ENCODE data around the gene ZFC3H1. TPM values are rescaled to one million over a fixed set of nuclear protein-coding genes. Genes with fewer than 3 reads are reported as not detected.

Gene ZFC3H1
- total and polyA plus RNA-seq, 7 experiments from 2014 or later = 26.3 to 147 (median 122) TPM

- Mint-ChIP-seq H3K4me3 (peak overlapping the region in 2 of 10 donors; percentile 35 to 96), H3K27ac (peak overlapping the region in 7 of 9 donors; percentile 96 to 100 (median 99)), H3K27me3 (no peaks in the 10 kb centered on the region), H3K9me3 (peaks cover 0 to 4% (median 0%) of the 10 kb centered on the region in 11 donors), H3K36me3 (peaks cover 0 to 18% (median 8%) of the 10 kb centered on the region in 5 donors), H3K4me1 (peaks cover 28 to 59% (median 47%) of the 10 kb centered on the region in 7 donors)
- DNase-seq = no peak
- Histone ChIP-seq H3K27ac (ENCODE audit: low read depth, low read length) (peak overlapping the region; percentile 97), H3K4me3 (ENCODE audit: low read length) (no peak overlapping the region), H3K4me1 (ENCODE audit: control insufficient read depth in 2 of 2, insufficient read depth in 2 of 2, low read length in 2 of 2) (peaks cover 22 to 29% of the 10 kb centered on the region in 2 donors), H3K36me3 (ENCODE audit: control insufficient read depth in 2 of 3, insufficient read depth in 3 of 3, low read length in 3 of 3) (peaks cover 0 to 13% (median 0%) of the 10 kb centered on the region in 3 experiments), H3K9me3 (ENCODE audit: control insufficient read depth in 2 of 3, low read length in 3 of 3) (no peaks in the 10 kb centered on the region), H3K27me3 (ENCODE audit: control insufficient read depth in 2 of 2, insufficient read depth in 2 of 2, low read length in 2 of 2) (no peaks in the 10 kb centered on the region)
- ChIA-PET CTCF (interaction anchor here (0.5 kb wide), 1 partner anchor 18 kb away, joined by 3 read pairs; no protein-coding TSS in a partner anchor), POLR2A (interaction anchor here (8.1 kb wide), 1 partner anchor 20 kb away, joined by 214 read pairs; the partner anchor contains the start of gene TMEM19)
- intact Hi-C loops (cut with micrococcal nuclease) = no loop called here
- ATAC-seq = no peak
Measured at GRCh38 chr12:71666259-71666658, 2.6 kb upstream of the ZFC3H1 start.

GRCh38 chr12:71665090-71665463 is 1.4 kb upstream of the ZFC3H1 start:
- ATAC-seq (no peak), DNase-seq (peak in 1 of 9 donors; percentile 10)
- H3K27me3 Mint-ChIP-seq = no peaks in the 10 kb centered on the region
- peak overlapping the region; percentile 96 to 100 (median 99) for H3K27ac Mint-ChIP-seq
- peaks cover 22 to 29% of the 10 kb centered on the region in 2 donors for H3K4me1 ChIP-seq (ENCODE audit: control insufficient read depth in 2 of 2, insufficient read depth in 2 of 2, low read length in 2 of 2)
- peak overlapping the region; percentile 94 to 100 (median 99) for H3K4me3 Mint-ChIP-seq
- ChIA-PET POLR2A (interaction anchor here (1.9 to 8.1 kb wide), 5 partner anchors 10 to 174 kb away, joined by 10 to 214 read pairs (median 26); partner anchors contain the start of genes TBC1D15 and TMEM19), CTCF (interaction anchor here (2.7 kb wide), 1 partner anchor 20 kb away, joined by 35 read pairs; the partner anchor contains the start of gene TMEM19)
- peaks cover 0 to 13% (median 0%) of the 10 kb centered on the region in 3 experiments for H3K36me3 ChIP-seq (ENCODE audit: control insufficient read depth in 2 of 3, insufficient read depth in 3 of 3, low read length in 3 of 3)
- no peaks in the 10 kb centered on the region for H3K27me3 ChIP-seq (ENCODE audit: control insufficient read depth in 2 of 2, insufficient read depth in 2 of 2, low read length in 2 of 2)
- H3K9me3 ChIP-seq (ENCODE audit: control insufficient read depth in 2 of 3, low read length in 3 of 3) = no peaks in the 10 kb centered on the region
- peaks cover 28 to 61% (median 52%) of the 10 kb centered on the region in 7 donors for H3K4me1 Mint-ChIP-seq
- intact Hi-C loops (cut with micrococcal nuclease) = no loop called here
- H3K36me3 Mint-ChIP-seq = peaks cover 0 to 18% (median 8%) of the 10 kb centered on the region in 5 donors
- H3K9me3 Mint-ChIP-seq = peaks cover 0 to 4% (median 0%) of the 10 kb centered on the region in 11 donors
- peak overlapping the region; percentile 97 for H3K27ac ChIP-seq (ENCODE audit: low read depth, low read length)
- H3K4me3 ChIP-seq (ENCODE audit: low read length) = peak overlapping the region; percentile 76

GRCh38 chr12:71664411-71665089 is 902 bp upstream of the ZFC3H1 start:
- Histone ChIP-seq H3K27me3 (ENCODE audit: control insufficient read depth in 2 of 2, insufficient read depth in 2 of 2, low read length in 2 of 2) (no peaks in the 10 kb centered on the region), H3K9me3 (ENCODE audit: control insufficient read depth in 2 of 3, low read length in 3 of 3) (no peaks in the 10 kb centered on the region), H3K36me3 (ENCODE audit: control insufficient read depth in 2 of 3, insufficient read depth in 3 of 3, low read length in 3 of 3) (peaks cover 0 to 16% (median 0%) of the 10 kb centered on the region in 3 experiments), H3K27ac (ENCODE audit: low read depth, low read length) (peak overlapping the region; percentile 97), H3K4me3 (ENCODE audit: low read length) (peak overlapping the region; percentile 76), H3K4me1 (ENCODE audit: control insufficient read depth in 2 of 2, insufficient read depth in 2 of 2, low read length in 2 of 2) (peaks cover 22 to 29% of the 10 kb centered on the region in 2 donors)
- H3K27me3 Mint-ChIP-seq = no peaks in the 10 kb centered on the region
- POLR2A ChIA-PET = interaction anchor here (0.5 to 8.1 kb wide), 20 partner anchors 10 to 1436 kb away, joined by 3 to 214 read pairs (median 6); partner anchors contain the start of genes RAB21, TBC1D15 and TMEM19
- no peak for DNase-seq
- H3K4me3 Mint-ChIP-seq = peak overlapping the region; percentile 94 to 100 (median 99)
- peak overlapping the region; percentile 96 to 100 (median 99) for H3K27ac Mint-ChIP-seq
- peaks cover 30 to 65% (median 55%) of the 10 kb centered on the region in 7 donors for H3K4me1 Mint-ChIP-seq
- H3K9me3 Mint-ChIP-seq = peaks cover 0 to 4% (median 0%) of the 10 kb centered on the region in 11 donors
- ATAC-seq = peak; percentile 16
- intact Hi-C loops (cut with micrococcal nuclease) = loop anchor here (1.0 to 5.0 kb wide), 6 partner anchors 22 to 1926 kb away; partner anchors contain the start of genes TBC1D15 (in 2 of the 2), TMEM19 (in 2 of the 2), CNOT2 (in 1 of the 2) and KCNMB4 (in 1 of the 2)
- CTCF ChIA-PET = interaction anchor here (1.0 to 2.7 kb wide), 3 partner anchors 11 to 27 kb away, joined by 3 to 35 read pairs (median 4); partner anchors contain the start of gene TMEM19
- peaks cover 0 to 18% (median 9%) of the 10 kb centered on the region in 5 donors for H3K36me3 Mint-ChIP-seq

GRCh38 chr12:71662849-71663560 is 643 bp downstream of the ZFC3H1 start:
- DNase-seq = peak; percentile 59 to 86 (median 71)
- Histone ChIP-seq H3K9me3 (ENCODE audit: control insufficient read depth in 2 of 3, low read length in 3 of 3) (no peaks in the 10 kb centered on the region), H3K36me3 (ENCODE audit: control insufficient read depth in 2 of 3, insufficient read depth in 3 of 3, low read length in 3 of 3) (peaks cover 0 to 30% (median 5%) of the 10 kb centered on the region in 3 experiments), H3K4me1 (ENCODE audit: control insufficient read depth in 2 of 2, insufficient read depth in 2 of 2, low read length in 2 of 2) (peaks cover 26 to 29% of the 10 kb centered on the region in 2 donors), H3K4me3 (ENCODE audit: low read length) (peak overlapping the region; percentile 76), H3K27me3 (ENCODE audit: control insufficient read depth in 2 of 2, insufficient read depth in 2 of 2, low read length in 2 of 2) (no peaks in the 10 kb centered on the region), H3K27ac (ENCODE audit: low read depth, low read length) (peak overlapping the region; percentile 97)
- peaks cover 0 to 4% (median 0%) of the 10 kb centered on the region in 11 donors for H3K9me3 Mint-ChIP-seq
- ATAC-seq = peak; percentile 66
- H3K27ac Mint-ChIP-seq = peak overlapping the region; percentile 96 to 100 (median 99)
- H3K27me3 Mint-ChIP-seq = no peaks in the 10 kb centered on the region
- CTCF ChIA-PET = interaction anchor here (0.9 to 2.7 kb wide), 5 partner anchors 12 to 89 kb away, joined by 3 to 35 read pairs (median 3); partner anchors contain the start of gene TMEM19
- H3K4me3 Mint-ChIP-seq = peak overlapping the region; percentile 94 to 100 (median 99)
- peaks cover 5 to 23% (median 20%) of the 10 kb centered on the region in 5 donors for H3K36me3 Mint-ChIP-seq
- POLR2A ChIA-PET = interaction anchor here (0.7 to 8.1 kb wide), 22 partner anchors 9 to 1418 kb away, joined by 3 to 214 read pairs (median 6); partner anchors contain the start of genes RAB21, TBC1D15 and TMEM19
- intact Hi-C loops (cut with micrococcal nuclease) = loop anchor here (1.0 to 5.0 kb wide), 7 partner anchors 26 to 1420 kb away; partner anchors contain the start of genes RAB21 (in 2 of the 2), CNOT2 (in 1 of the 2) and KCNMB4 (in 1 of the 2)
- peaks cover 33 to 70% (median 56%) of the 10 kb centered on the region in 7 donors for H3K4me1 Mint-ChIP-seq

- H3K27me3 Mint-ChIP-seq = no peaks in the 10 kb centered on the region
- ChIA-PET CTCF (interaction anchor here (0.6 to 1.4 kb wide), 3 partner anchors 85 to 174 kb away, joined by 3 read pairs; no protein-coding TSS in a partner anchor), POLR2A (interaction anchor here (0.9 to 8.1 kb wide), 9 partner anchors 9 to 1418 kb away, joined by 3 to 214 read pairs (median 11); partner anchors contain the start of genes RAB21 and TMEM19)
- DNase-seq (no peak), ATAC-seq (no peak)
- intact Hi-C loops (cut with micrococcal nuclease) = loop anchor here (2.0 to 5.0 kb wide), 4 partner anchors 25 to 1295 kb away; partner anchors contain the start of gene KCNMB4 (in 1 of the 2)
- H3K9me3 Mint-ChIP-seq = peaks cover 0 to 2% (median 0%) of the 10 kb centered on the region in 11 donors
- H3K4me3 ChIP-seq (ENCODE audit: low read length) = peak overlapping the region; percentile 76
- peak overlapping the region; percentile 97 for H3K27ac ChIP-seq (ENCODE audit: low read depth, low read length)
- H3K4me1 Mint-ChIP-seq = peaks cover 27 to 69% (median 54%) of the 10 kb centered on the region in 7 donors
- H3K27ac Mint-ChIP-seq = peak overlapping the region; percentile 96 to 100 (median 99)
- H3K36me3 Mint-ChIP-seq = peaks cover 5 to 28% (median 19%) of the 10 kb centered on the region in 5 donors
- peaks cover 0 to 35% (median 5%) of the 10 kb centered on the region in 3 experiments for H3K36me3 ChIP-seq (ENCODE audit: control insufficient read depth in 2 of 3, insufficient read depth in 3 of 3, low read length in 3 of 3)
- H3K4me1 ChIP-seq (ENCODE audit: control insufficient read depth in 2 of 2, insufficient read depth in 2 of 2, low read length in 2 of 2) = peaks cover 25 to 31% of the 10 kb centered on the region in 2 donors
- H3K4me3 Mint-ChIP-seq = peak overlapping the region; percentile 94 to 100 (median 99)
- H3K9me3 ChIP-seq (ENCODE audit: control insufficient read depth in 2 of 3, low read length in 3 of 3) = no peaks in the 10 kb centered on the region
- H3K27me3 ChIP-seq (ENCODE audit: control insufficient read depth in 2 of 2, insufficient read depth in 2 of 2, low read length in 2 of 2) = no peaks in the 10 kb centered on the region
Measured at GRCh38 chr12:71661977-71662530, 1.6 kb downstream of the ZFC3H1 start.

Data from naive thymus-derived CD4-positive, alpha-beta T cell (primary cell).